Tibial artery (tissue), 4 donors: ENCODE data around the gene MSI2.

Experiments
- DNase-seq, 2 donors: peaks; one replicate each; pipeline ENCODE4 v3.0.0-alpha.2; 2019
- H3K27ac ChIP-seq, 2 donors: fragments of 200-600 bp; sonication (generic) in 1 of 2; 1 replicate in 1 of 2; 2 replicates in 1 of 2; pipeline ENCODE4 v1.5.1; 2018 to 2019; ENCODE audit warnings: mild to moderate bottlenecking in 1 of 2
- H3K27me3 ChIP-seq, 2 donors: fragments of 200-600 bp; sonication (generic) in 1 of 2; one replicate each; pipeline versions ENCODE4 v1.5.1 to v1.6.0; 2016 to 2019
- H3K36me3 ChIP-seq, 3 donors: fragments of 200-600 bp; sonication (generic) in 2 of 3; one replicate each; pipeline ENCODE4 v1.5.1; 2016 to 2019; ENCODE audit warnings: mild to moderate bottlenecking in 2 of 3
- H3K4me1 ChIP-seq, 4 donors: fragments of 200-600 bp; sonication (generic) in 2 of 4; 1 replicate in 3 of 4; 2 replicates in 1 of 4; pipeline ENCODE4 v1.5.1; 2016 to 2019
- H3K4me3 ChIP-seq, 2 donors: fragments of 200-600 bp; sonication (generic) in 1 of 2; 1 replicate in 1 of 2; 2 replicates in 1 of 2; pipeline ENCODE4 v1.5.1; 2018 to 2019; ENCODE audit warnings: mild to moderate bottlenecking in 2 of 2
- H3K9me3 ChIP-seq, 3 donors: fragments of 200-600 bp; sonication (generic) in 1 of 3; one replicate each; pipeline ENCODE4 v1.5.1; 2016 to 2019
- CTCF ChIP-seq, 2 experiments: fragments of 200-600 bp in 1 of 2; fragments of 450-650 bp in 1 of 2; IDR thresholded peaks; one replicate each; pipeline ENCODE4 v1.5.1; 2017 to 2019; ENCODE audit warnings: antibody characterized with exemption in 2 of 2, mild to moderate bottlenecking in 1 of 2, moderate library complexity in 1 of 2
- intact Hi-C: fragments of 100-400 bp; cut with DNase I; formaldehyde crosslinking; loops from one replicate; pipeline ENCODE4 v1.15.0; 2023; ENCODE audit warnings: low total_unique reads

Gene MSI2

DNA sequence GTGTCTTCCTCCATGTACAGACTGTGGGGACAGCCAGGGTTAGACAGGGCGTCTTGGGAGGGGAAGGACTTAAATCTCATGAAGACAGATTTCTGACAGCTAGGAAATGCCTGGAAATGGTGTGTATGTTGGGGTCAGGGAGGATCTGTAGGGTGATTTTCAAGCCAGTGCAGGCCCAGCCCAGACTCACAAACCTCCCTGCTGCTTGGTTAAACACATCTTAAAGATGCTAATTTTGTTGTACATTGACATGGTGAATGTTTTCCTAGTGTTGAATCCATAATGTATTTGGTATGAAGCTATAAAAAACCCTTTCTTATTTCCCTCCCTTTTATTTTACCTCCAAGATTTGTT is 250.4 kb downstream of the MSI2 start:
- intact Hi-C loops = no loop called here
- Histone ChIP-seq H3K27me3 (no peaks in the 10 kb centered on the region), H3K36me3 (no peaks in the 10 kb centered on the region), H3K4me3 (no peak overlapping the region), H3K4me1 (peaks cover 0 to 26% (median 14%) of the 10 kb centered on the region in 4 donors), H3K9me3 (no peaks in the 10 kb centered on the region), H3K27ac (no peak overlapping the region)
- TF ChIP-seq CTCF (IDR thresholded peaks at IDR 0.05) = no peak
- DNase-seq = no peak

DNA sequence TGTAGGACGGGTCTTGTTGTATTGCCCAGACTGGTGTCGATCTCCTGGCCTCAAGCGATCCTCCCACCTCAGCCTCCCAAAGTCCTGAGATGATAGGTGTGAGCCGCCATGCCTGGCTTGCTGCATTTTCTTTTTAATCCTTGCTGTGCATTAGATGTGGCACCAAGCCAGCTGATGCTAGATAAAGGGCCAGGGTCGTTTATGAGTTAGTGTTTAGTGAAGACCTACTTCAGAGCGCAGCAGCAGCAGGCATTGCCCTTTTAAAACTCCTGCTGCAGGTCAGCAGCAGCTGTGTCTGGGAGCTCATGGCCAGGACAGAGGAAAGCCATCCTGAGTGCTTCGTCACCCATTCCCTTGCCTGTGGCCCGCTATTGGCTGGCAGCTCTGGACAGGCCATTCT is 251.5 kb downstream of the MSI2 start:
- Histone ChIP-seq H3K9me3 (no peaks in the 10 kb centered on the region), H3K4me3 (no peak overlapping the region), H3K27ac (no peak overlapping the region), H3K27me3 (no peaks in the 10 kb centered on the region), H3K4me1 (peaks cover 0 to 26% (median 14%) of the 10 kb centered on the region in 4 donors), H3K36me3 (no peaks in the 10 kb centered on the region)
- DNase-seq = no peak
- intact Hi-C loops = no loop called here
- no peak for TF ChIP-seq CTCF (IDR thresholded peaks at IDR 0.05)

DNA sequence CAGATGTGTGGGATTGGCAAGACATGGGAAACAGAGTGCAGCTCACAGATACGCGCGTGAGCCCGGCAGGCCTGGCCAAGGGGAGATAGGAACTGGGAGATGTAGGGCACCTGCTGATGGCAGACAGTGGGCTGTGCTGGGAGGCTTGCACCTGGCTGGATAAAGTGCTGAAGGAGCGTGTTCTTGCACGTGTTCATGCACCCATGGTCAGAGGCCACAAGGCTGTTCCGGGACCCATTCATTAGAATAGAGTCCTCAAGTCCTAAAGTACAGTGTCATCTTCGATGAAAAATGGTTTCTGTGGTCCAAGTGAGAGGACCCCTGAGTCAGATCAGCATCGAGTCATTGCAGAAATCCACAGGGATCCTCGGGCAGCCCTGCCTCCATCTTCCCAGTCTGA is 252.3 kb downstream of the MSI2 start:
- no peak overlapping the region for H3K27ac ChIP-seq
- intact Hi-C loops = no loop called here
- no peak for TF ChIP-seq CTCF (IDR thresholded peaks at IDR 0.05)

GRCh38 chr17:57511475-57512123 is 255.3 kb downstream of the MSI2 start:
- H3K9me3 ChIP-seq = no peaks in the 10 kb centered on the region
- peaks cover 0 to 22% (median 12%) of the 10 kb centered on the region in 4 donors for H3K4me1 ChIP-seq
- no peak overlapping the region for H3K27ac ChIP-seq
- no peaks in the 10 kb centered on the region for H3K36me3 ChIP-seq
- H3K4me3 ChIP-seq = no peak overlapping the region
- intact Hi-C loops = loop anchor here (2.0 kb wide), 1 partner anchor 185 kb away; no protein-coding TSS in a partner anchor
- TF ChIP-seq CTCF (IDR thresholded peaks at IDR 0.05) = no peak
- no peaks in the 10 kb centered on the region for H3K27me3 ChIP-seq
- DNase-seq = no peak

More for the DNA sequence above, 252.3 kb downstream of the MSI2 start:
- H3K9me3 ChIP-seq = no peaks in the 10 kb centered on the region
- H3K27me3 ChIP-seq = no peaks in the 10 kb centered on the region
- no peaks in the 10 kb centered on the region for H3K36me3 ChIP-seq
- no peak for DNase-seq
- H3K4me3 ChIP-seq = no peak overlapping the region
- H3K4me1 ChIP-seq = peaks cover 0 to 26% (median 14%) of the 10 kb centered on the region in 4 donors

- intact Hi-C loops = no loop called here
- H3K9me3 ChIP-seq = no peaks in the 10 kb centered on the region
- H3K4me3 ChIP-seq = no peak overlapping the region
- no peaks in the 10 kb centered on the region for H3K27me3 ChIP-seq
- peaks cover 0 to 15% (median 8%) of the 10 kb centered on the region in 4 donors for H3K4me1 ChIP-seq
- no peak overlapping the region for H3K27ac ChIP-seq
- H3K36me3 ChIP-seq = no peaks in the 10 kb centered on the region
- TF ChIP-seq CTCF (IDR thresholded peaks at IDR 0.05) = no peak
- no peak for DNase-seq
Measured at GRCh38 chr17:57512258-57512657, 255.9 kb downstream of the MSI2 start.

DNA sequence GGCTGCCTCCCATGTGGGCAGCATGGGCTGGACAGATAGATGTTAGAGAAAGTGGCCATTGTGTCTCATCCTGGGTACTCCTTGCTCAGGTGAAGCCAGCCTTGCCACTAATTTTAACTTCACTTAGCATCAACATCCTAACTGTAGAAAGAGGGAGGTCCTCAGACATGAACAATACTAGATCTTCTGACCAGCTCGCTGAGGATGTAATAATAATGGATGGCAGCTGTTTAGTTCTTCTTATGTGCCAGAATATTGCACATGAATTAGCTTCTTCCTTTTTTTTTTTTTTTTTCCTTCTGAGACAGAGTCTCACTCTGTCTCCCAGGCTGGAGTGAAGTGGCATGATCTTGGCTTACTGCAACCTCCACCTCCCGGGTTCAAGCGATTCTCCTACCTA is 256.4 kb downstream of the MSI2 start:
- TF ChIP-seq CTCF (IDR thresholded peaks at IDR 0.05) = no peak
- H3K4me3 ChIP-seq = no peak overlapping the region
- no peaks in the 10 kb centered on the region for H3K9me3 ChIP-seq
- no peaks in the 10 kb centered on the region for H3K36me3 ChIP-seq
- intact Hi-C loops = no loop called here
- peaks cover 0 to 11% (median 4%) of the 10 kb centered on the region in 4 donors for H3K4me1 ChIP-seq
- no peak overlapping the region for H3K27ac ChIP-seq
- DNase-seq = no peak
- no peaks in the 10 kb centered on the region for H3K27me3 ChIP-seq
